Measurements from ENCODE around the gene FAS.

GRCh38 chr10:88974012-88974411 is 16.6 kb upstream of the FAS start:
- TF ChIP-seq POLR2A (IDR thresholded peaks at IDR 0.05) (no peak), CTCF (IDR thresholded peaks at IDR 0.05) (no peak)

Data from heart left ventricle (tissue), 13 donors.